Thymus (tissue), 11 donors: Measurements from ENCODE around the gene PRLH. TPM values are rescaled to one million over a fixed set of nuclear protein-coding genes. Genes with fewer than 3 reads are reported as not detected.

ENCODE experiments used
- DNase-seq, 9 donors: peaks; one replicate each; pipeline ENCODE4 v3.0.0-alpha.2; 2013; ENCODE audit warnings: low spot score in 9 of 9, low read depth in 6 of 9, missing footprints in 1 of 9
- H3K27ac ChIP-seq, 2 donors: one replicate each; pipeline ENCODE4 v1.5.1; 2013; ENCODE audit warnings: control low read depth in 1 of 2, low read depth in 1 of 2, low read length in 1 of 2, mild to moderate bottlenecking in 1 of 2, moderate library complexity in 1 of 2
- H3K27me3 ChIP-seq, 2 donors: one replicate each; pipeline ENCODE4 v1.5.1; 2013; ENCODE audit warnings: low read length in 1 of 2; ENCODE audit not compliant: control insufficient read depth in 2 of 2, insufficient read depth in 1 of 2
- H3K36me3 ChIP-seq, 2 donors: one replicate each; pipeline ENCODE4 v1.5.1; 2013; ENCODE audit warnings: low read length in 1 of 2, mild to moderate bottlenecking in 1 of 2, moderate library complexity in 1 of 2; ENCODE audit not compliant: control insufficient read depth in 2 of 2, insufficient read depth in 2 of 2
- H3K4me1 ChIP-seq, 2 donors: one replicate each; pipeline ENCODE4 v1.5.1; 2013; ENCODE audit warnings: low read length in 2 of 2; ENCODE audit not compliant: control insufficient read depth in 2 of 2, insufficient read depth in 2 of 2
- H3K4me3 ChIP-seq, 2 donors: one replicate each; pipeline ENCODE4 v1.5.1; 2013; ENCODE audit warnings: low read length in 2 of 2, control low read depth in 1 of 2, mild to moderate bottlenecking in 1 of 2
- H3K9me3 ChIP-seq, 2 donors: one replicate each; pipeline ENCODE4 v1.5.1; 2013; ENCODE audit warnings: low read length in 1 of 2, mild to moderate bottlenecking in 1 of 2; ENCODE audit not compliant: control insufficient read depth in 2 of 2, insufficient read depth in 1 of 2
- WGBS: extraction: QIAGEN DNeasy Blood & Tissue Kit; methylation state at CpG from one replicate; pipeline ENCODE4 v1.1.7; 2013; 5-methylcytosine and 5-hydroxymethylcytosine counted together
- polyA plus RNA-seq: library from polyadenylated mRNA; stranded (reverse); fragments of 200-250 nt; gene quantifications from one replicate; pipeline ENCODE4 v1.2.3, GENCODE V29; 2013
- total RNA-seq: library from RNA; stranded (reverse); fragments of 120-200 nt; gene quantifications from one replicate; pipeline ENCODE4 v1.2.4, GENCODE V29; 2013
- donor health status: healthy.

PRLH gene
- total and polyA plus RNA-seq, 2 donors = not detected

GRCh38 chr2:237555560-237555959 is 10.8 kb upstream of the PRLH start:
- DNase-seq = no peak
- H3K36me3 ChIP-seq = no peaks in the 10 kb centered on the region

GRCh38 chr2:237556773-237557632 is 9.4 kb upstream of the PRLH start:
- H3K27me3 ChIP-seq = peaks cover 0 to 2% of the 10 kb centered on the region in 2 donors
- DNase-seq = peak in 1 of 9 donors; percentile 13
- no peaks in the 10 kb centered on the region for H3K36me3 ChIP-seq
- no peaks in the 10 kb centered on the region for H3K4me1 ChIP-seq
- no peak overlapping the region for H3K4me3 ChIP-seq
- no peak overlapping the region for H3K27ac ChIP-seq
- no peaks in the 10 kb centered on the region for H3K9me3 ChIP-seq
- 76% methylated on average over 11 of the region's 11 CpGs for WGBS

More at GRCh38 chr2:237555560-237555959, 10.8 kb upstream of the PRLH start:
- Histone ChIP-seq H3K9me3 (no peaks in the 10 kb centered on the region), H3K27ac (no peak overlapping the region), H3K4me1 (no peaks in the 10 kb centered on the region), H3K4me3 (no peak overlapping the region), H3K27me3 (peaks cover 0 to 3% of the 10 kb centered on the region in 2 donors)
- WGBS = 100% methylated on average over 1 of the region's 1 CpG

GRCh38 chr2:237557633-237558015 is 8.8 kb upstream of the PRLH start:
- Histone ChIP-seq H3K27ac (no peak overlapping the region), H3K9me3 (no peaks in the 10 kb centered on the region), H3K4me3 (no peak overlapping the region), H3K27me3 (peaks cover 0 to 2% of the 10 kb centered on the region in 2 donors), H3K4me1 (no peaks in the 10 kb centered on the region), H3K36me3 (no peaks in the 10 kb centered on the region)
- 73% methylated on average over 4 of the region's 4 CpGs for WGBS
- DNase-seq = no peak

- no peak overlapping the region for H3K27ac ChIP-seq
- no peaks in the 10 kb centered on the region for H3K4me1 ChIP-seq
- no peak overlapping the region for H3K4me3 ChIP-seq
- H3K36me3 ChIP-seq = no peaks in the 10 kb centered on the region
- peaks cover 0 to 8% of the 10 kb centered on the region in 2 donors for H3K27me3 ChIP-seq
- H3K9me3 ChIP-seq = no peaks in the 10 kb centered on the region
- WGBS = 83% methylated on average over 22 of the region's 22 CpGs
- DNase-seq = no peak
Observed at GRCh38 chr2:237558961-237559641, 7.3 kb upstream of the PRLH start.

GRCh38 chr2:237561221-237561620 is 5.2 kb upstream of the PRLH start:
- H3K27ac ChIP-seq = no peak overlapping the region
- DNase-seq = no peak
- H3K36me3 ChIP-seq = no peaks in the 10 kb centered on the region
- 93% methylated on average over 7 of the region's 7 CpGs for WGBS
- no peak overlapping the region for H3K4me3 ChIP-seq
- H3K9me3 ChIP-seq = no peaks in the 10 kb centered on the region
- no peaks in the 10 kb centered on the region for H3K4me1 ChIP-seq
- peaks cover 0 to 12% of the 10 kb centered on the region in 2 donors for H3K27me3 ChIP-seq

- no peak overlapping the region for H3K27ac ChIP-seq
- no peaks in the 10 kb centered on the region for H3K36me3 ChIP-seq
- peaks cover 0 to 12% of the 10 kb centered on the region in 2 donors for H3K27me3 ChIP-seq
- DNase-seq = no peak
- H3K4me1 ChIP-seq = no peaks in the 10 kb centered on the region
- 40% methylated on average over 14 of the region's 14 CpGs for WGBS
- no peak overlapping the region for H3K4me3 ChIP-seq
- H3K9me3 ChIP-seq = no peaks in the 10 kb centered on the region
Observed at GRCh38 chr2:237563816-237564215, 2.6 kb upstream of the PRLH start.

- H3K9me3 ChIP-seq = no peaks in the 10 kb centered on the region
- no peaks in the 10 kb centered on the region for H3K4me1 ChIP-seq
- no peak for DNase-seq
- H3K27ac ChIP-seq = no peak overlapping the region
- peaks cover 0 to 12% of the 10 kb centered on the region in 2 donors for H3K27me3 ChIP-seq
- no peaks in the 10 kb centered on the region for H3K36me3 ChIP-seq
- no peak overlapping the region for H3K4me3 ChIP-seq
- 91% methylated on average over 14 of the region's 14 CpGs for WGBS
Observed at GRCh38 chr2:237564526-237565131, 1.7 kb upstream of the PRLH start.

- H3K4me3 ChIP-seq = no peak overlapping the region
- H3K4me1 ChIP-seq = no peaks in the 10 kb centered on the region
- no peak overlapping the region for H3K27ac ChIP-seq
- WGBS = 99% methylated on average over 1 of the region's 1 CpG
- H3K36me3 ChIP-seq = no peaks in the 10 kb centered on the region
- peaks cover 0 to 15% of the 10 kb centered on the region in 2 donors for H3K27me3 ChIP-seq
- H3K9me3 ChIP-seq = no peaks in the 10 kb centered on the region
- no peak for DNase-seq
Observed at GRCh38 chr2:237565974-237566373, 400 bp upstream of the PRLH start.
